GM18505 (cell line): ENCODE data around the gene CYP26B1.

Experiments
- ATAC-seq: cut with Tn5 transposase; IDR thresholded peaks from one replicate; pipeline ENCODE4 v1.9.1; 2021; ENCODE audit not compliant: unreplicated experiment
- POLR2A ChIP-seq: IDR thresholded peaks from 4 replicates; pipeline ENCODE4 v1.6.1; 2011; ENCODE audit warnings: borderline replicate concordance; ENCODE audit not compliant: insufficient read depth, insufficient read length; ENCODE audit errors: extremely low read depth

CYP26B1 gene

DNA sequence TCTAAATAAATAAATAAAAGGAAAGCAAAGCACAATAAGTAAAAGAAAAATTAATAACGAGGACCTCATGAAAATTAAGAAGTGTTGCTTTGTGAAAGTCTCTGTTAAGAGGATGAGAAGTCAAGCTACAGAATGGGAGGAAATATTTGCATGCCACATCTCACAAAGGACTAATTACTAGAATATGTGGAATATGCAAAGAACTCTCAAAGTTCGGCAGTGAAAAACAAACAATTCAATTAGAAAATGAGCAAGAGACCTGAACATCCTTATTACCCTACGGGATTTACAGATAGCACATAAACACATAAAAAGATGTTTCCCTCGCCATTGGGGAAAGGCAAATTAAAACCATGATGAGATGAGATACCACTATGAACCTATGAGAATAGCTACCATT lies 23.3 kb downstream of the CYP26B1 start:
- TF ChIP-seq POLR2A = no peak
- ATAC-seq = no peak

DNA sequence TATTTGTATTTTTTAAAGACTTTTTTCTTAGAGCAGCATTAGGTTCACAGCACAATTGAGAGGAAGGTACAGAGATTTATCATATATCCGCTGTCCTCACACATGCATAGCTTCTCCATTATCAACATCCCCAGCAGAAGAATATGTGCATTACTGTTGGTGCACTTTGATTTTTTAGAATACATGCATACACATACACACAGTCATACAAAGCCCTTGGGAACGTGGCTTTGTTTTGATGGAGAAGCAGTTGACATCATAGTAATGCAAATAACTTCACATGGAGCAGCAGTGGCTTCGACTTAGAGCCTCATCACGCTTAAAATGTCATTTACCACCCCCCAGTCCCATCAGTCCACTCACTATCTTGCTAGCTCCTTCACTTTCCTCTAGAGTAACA lies 26.5 kb downstream of the CYP26B1 start:
- no peak for TF ChIP-seq POLR2A
- ATAC-seq = no peak

DNA sequence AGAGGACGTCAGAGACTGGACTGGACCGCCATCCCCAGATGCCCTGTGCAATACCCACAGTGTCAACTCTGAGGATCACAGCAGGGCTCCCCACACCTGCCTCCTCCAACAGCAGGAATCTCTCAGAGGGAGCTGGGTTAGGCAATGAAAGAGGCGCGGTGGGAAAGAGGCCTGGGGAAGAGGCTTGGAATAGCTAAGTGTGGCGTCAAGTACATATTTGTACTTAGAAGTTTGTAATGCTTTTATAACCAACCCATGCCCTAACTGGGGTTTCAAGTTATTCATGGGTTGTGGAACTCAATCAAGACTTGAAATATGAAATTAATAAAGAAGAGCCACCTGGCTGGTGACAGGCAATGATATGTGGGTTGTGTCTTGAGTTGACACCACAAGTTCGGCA lies 28.7 kb downstream of the CYP26B1 start:
- TF ChIP-seq POLR2A = no peak
- no peak for ATAC-seq

DNA sequence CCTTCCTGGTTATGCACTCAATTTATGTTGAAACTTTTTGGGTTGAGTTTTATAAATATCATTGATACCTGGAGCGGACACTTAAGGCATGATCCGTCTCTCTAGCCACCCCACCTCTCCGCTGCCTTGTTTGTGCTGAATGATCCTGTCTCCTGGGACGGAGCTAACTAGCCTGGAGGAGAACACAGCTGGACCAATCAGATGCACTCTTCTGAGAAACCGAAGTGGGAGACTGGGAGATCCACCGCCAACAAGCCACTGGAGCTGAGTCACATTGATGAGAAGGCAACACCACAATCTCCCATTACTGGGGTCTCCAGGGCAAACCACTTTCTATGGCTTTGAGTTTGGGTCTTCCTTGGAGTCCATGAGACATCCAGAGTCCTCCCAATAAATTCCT lies 29.3 kb downstream of the CYP26B1 start:
- ATAC-seq = no peak
- TF ChIP-seq POLR2A = no peak

DNA sequence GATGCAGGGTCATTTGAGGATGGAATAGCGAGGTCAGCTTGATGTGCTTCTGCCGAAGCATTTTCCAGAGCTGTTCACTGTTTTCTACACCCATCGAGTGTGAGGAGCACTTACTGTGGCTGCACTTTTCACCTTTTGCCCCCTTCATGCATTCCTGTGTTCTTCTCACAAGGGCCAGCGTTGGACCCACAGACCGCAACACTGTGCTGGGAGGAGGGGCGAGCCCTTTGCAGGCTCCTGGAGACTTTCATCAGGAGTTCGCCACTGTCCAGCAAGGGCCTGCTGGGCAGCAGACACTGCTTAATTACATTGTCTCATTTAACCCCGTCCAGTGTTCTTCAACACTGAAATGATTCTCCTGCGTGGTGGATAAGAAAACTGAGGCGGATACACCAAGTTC lies 29.9 kb downstream of the CYP26B1 start:
- no peak for TF ChIP-seq POLR2A

DNA sequence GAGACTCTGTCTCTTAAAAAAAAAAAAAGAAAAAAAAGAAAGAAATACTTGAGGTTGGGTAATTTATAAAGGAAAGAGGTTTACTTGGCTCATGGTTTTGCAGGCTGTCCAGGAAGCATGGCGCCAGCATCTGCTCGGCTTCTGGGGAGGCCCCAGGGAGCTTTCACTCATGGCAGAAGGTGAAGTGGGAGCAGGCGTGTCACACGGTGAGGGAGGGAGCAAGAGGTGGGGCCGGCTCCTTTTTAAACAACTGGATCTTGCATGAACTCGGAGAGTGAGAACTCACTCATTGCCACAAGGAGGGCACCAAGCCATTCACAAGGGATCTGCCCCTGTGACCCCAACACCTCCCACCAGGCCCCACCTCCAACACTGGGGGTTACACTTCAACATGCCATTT lies 30.6 kb downstream of the CYP26B1 start:
- TF ChIP-seq POLR2A = no peak
- ATAC-seq = no peak

More for the DNA sequence above, 29.9 kb downstream of the CYP26B1 start:
- no peak for ATAC-seq

DNA sequence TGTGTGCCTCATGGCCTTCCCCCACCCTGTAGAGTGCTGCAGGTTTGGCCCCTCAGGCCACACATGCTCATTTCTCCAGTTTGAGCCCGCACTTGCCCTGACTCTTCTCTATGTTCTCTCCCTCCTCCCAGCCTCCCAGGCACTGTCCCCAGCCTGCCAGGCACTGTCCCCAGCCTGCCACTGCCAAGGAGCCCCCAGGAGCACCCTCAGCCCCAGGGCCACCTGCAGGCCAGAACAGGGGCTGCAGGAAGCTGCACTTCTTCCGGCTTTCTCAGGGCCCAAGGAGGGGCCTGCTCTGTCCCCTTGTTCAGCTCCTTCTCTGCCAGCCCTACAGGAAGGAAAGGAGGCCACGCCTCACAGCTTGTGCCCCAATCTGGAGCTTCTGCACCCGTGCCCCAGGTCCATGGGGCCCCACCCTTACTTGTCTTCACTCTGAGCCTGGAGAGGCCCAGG lies 31.6 kb downstream of the CYP26B1 start:
- ATAC-seq = no peak
- TF ChIP-seq POLR2A = no peak

DNA sequence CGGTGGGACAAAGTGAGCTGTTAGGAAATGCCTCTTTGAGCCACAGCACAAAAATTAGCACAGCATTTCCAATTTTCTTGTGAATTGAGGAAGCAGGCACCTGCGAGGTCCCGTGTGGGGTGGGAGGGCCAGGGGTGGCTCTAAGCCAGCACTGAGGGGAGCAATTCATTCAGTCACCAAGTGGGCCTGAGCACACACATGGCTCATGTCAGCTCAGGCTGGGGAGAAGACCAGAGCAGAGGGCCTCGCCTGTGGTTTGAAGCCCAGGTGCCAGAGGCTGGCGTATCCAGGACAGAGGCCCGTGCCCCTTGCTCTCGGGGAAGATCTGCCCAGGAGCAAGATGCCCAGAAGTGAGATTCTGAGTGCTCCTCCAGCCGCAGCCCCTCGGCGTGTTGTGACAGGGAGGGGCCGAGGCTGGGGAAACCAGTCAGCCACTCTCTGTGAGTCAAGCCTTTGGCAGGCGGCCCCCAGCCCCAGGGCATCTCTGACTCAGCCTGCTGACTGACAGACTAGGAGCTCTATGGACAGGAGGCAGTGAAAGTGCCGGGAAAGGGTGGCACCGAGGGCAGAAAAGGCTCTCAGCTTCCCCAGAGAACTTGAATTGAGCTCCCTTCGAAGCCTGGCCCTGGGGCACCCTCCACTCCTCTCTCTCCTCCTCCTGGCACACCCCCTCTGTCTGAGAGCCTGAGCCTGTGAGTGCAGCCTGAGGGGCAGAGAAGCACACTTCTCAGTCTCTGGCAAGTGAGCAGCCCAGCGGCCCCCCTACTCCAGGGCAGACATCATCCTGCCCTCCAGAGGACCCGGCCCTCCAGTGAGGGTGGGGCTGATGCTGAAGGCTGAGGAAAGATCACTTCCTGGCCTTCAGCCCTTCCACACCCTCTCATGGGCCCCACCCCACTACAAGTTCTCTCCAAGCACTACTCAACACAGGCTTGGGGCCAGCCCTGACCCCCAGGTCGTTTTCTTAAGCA lies 32.3 kb downstream of the CYP26B1 start:
- no peak for TF ChIP-seq POLR2A
- no peak for ATAC-seq

DNA sequence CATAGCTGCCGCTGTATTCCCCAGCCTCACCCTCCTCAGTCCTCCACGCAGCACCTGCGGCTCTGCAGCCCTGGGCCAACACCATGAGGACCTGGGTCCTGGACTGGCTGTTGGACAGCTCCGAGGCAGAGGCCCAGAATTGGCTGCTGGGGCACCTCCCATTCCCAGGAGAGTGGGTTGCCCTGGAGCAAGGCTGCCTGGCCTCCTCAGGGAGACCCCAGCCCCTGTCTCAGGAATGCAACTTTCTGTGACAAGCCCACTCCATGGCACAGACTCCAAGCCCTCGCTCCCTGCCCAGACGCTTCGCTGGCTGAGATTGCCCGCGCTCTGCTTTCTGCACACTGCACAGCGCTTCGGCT lies 33.0 kb downstream of the CYP26B1 start:
- no peak for ATAC-seq
- no peak for TF ChIP-seq POLR2A

DNA sequence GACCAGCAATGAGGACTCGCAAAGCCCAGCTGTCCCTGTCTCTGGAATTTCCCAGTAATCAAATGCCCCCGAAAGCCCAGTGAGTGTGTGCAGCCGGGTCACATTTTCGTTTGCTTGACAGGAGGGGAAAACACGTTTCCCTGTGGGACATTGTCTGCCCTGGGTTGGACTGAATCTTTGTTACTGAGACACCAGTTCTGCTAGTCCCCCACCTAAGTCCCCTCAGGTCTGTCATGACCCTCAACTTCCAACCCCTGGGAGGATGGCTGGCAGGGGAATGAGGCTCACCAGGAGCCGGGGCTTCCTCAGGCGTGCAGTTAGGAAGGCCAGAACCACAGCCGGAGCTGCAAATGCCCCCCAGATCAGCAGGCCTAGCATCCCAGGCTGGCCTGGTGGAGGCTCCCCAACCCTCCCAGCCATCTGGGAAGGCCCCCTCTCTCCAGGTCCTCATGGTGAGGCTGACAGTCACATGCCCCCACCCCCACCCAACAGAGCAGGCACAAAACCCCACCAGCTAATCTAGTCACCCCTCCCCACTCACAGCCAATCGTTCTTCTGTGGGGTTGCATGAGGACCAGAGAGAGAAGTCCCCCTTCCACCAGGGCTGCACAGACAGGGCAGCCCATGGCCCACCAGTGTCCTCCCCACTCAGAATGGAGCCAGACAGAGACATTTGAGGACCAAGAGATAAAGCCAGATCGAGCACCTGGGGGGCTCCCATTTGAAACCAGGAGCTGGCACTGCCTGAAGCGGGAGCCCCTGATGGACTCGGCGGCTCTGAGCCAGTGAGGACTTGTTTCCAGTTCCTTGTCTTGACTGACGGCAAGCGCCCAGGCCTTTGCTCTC lies 33.6 kb downstream of the CYP26B1 start:
- TF ChIP-seq POLR2A = no peak
- no peak for ATAC-seq

DNA sequence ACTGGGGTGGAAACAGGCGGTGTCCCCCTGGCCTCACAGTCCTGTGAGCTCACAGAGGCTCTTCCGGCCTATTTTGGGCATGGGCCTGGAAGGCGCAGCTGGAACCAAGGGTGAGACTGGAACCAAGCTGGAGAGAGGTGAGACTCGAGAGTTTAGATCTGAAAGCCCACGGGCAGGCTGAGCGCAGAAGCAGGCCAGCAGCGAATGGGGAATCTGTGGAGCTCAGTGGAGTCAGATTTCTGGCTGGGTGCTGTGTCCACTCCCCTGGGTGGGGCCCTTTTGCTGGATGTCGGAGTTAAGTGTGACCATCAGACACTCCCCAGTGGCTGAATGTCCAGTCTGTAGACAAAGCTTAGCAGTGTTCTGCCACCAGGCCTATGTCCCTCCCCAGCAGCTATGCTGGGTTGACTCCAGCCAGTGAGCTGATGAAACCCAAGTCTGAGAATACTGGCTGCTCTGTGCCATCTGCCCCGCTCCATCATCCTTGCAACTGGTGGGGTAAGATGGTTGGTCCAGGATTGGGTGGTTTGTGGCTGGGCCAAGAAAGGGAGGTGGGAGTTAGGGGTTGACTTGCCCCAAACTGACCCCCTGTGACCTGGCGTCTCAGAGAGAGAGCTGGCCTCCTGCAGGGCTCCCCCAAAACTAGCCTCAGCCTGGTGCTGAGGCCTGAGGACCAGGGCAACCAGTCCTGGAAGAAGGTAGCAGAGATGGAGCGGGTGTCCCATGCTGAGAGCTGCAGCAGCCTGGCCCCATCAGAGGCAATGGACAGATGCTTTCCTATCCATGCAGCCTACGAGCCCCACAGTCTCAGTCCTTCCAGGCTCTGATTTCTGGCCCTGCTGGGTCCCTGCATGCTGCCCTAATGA lies 34.4 kb downstream of the CYP26B1 start:
- TF ChIP-seq POLR2A = no peak
- ATAC-seq = no peak

DNA sequence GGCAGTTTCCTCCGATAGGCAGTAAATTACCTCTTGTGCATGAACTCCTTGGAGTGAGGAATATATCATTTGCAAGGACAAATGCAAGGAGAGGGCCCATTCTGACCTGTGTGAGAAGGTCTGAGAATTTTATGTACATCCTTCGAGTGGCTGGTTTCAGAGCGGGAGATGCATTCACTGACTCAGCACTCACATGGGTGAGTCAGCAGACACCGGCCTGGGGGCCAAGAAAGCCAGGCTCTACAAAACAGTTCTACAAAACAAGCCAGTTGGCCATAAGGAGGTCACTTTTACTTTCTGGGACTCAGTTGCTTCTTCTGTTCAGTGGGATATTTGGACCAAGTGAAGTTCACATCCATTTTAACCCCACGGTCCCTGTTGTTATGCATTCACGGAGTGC lies 35.3 kb downstream of the CYP26B1 start:
- no peak for TF ChIP-seq POLR2A
- no peak for ATAC-seq

DNA sequence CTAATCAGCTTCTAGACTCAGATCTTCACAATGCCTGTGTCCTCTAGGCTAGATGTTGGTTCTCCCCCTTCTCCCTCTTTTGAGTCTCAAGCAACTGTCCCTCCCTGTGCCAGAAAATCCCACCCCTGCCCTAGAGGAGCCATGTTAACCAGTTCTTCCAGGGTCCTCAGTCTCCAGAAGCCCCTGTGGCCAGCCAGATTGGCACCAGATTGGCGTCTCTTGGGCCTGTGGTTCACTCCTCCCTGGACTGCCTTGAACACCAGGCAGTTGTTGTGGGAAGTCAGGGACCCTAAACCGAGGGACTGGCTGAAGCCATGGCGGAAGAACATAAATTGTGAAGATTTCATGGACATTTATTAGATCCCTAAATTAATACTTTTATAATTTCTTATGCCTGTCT lies 36.6 kb downstream of the CYP26B1 start:
- no peak for TF ChIP-seq POLR2A
- no peak for ATAC-seq

DNA sequence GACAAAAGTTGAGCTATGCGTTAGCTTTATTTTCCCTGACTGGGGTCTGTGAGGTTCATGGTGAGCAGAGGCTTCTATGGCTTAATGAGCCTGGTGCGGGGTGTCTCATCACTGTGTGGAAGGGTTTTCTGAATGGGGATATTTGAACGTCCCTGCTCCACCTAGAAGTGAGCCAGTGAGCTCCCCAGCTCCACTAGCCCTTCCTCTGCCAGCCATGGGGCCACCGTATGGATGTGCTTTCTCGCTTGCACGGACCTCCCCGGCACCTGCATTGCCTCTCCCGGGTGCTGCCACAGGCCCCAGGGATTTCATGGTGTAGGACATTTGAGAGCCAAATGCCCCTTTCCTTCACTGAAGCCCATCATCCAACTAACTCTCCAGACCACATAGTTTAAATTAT lies 37.8 kb downstream of the CYP26B1 start:
- TF ChIP-seq POLR2A = no peak

DNA sequence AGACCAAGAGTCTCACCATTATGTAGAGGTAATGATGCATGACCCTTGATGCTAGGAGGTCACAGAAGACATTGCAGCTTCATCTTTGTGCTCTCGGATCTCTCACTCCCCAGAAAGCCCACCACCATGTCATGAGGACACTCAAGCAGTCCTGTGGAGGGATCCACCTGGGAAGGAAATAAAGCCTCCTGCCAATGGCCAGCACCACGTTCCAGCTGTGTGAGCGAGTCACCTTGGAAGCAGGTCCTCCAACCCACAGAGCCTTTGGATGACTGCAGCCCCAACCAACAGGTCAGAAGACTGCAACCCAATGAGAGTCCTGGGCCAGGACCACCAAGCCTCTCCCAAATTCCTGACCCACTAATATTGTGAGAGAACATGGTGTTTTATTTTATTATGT lies 38.4 kb downstream of the CYP26B1 start:
- no peak for TF ChIP-seq POLR2A
- ATAC-seq = no peak

More for the DNA sequence above, 37.8 kb downstream of the CYP26B1 start:
- ATAC-seq = no peak
